Neural cell (in vitro differentiated cells): ENCODE measurements around the gene CYP21A2.

Source experiments
- CTCF ChIP-seq: fragments of 450-650 bp; IDR thresholded peaks from 2 replicates; pipeline ENCODE4 v1.5.1; 2014; ENCODE audit warnings: antibody characterized with exemption, mild to moderate bottlenecking, moderate library complexity; ENCODE audit not compliant: poor library complexity, severe bottlenecking
- EP300 ChIP-seq: fragments of 450-650 bp; conservative IDR thresholded peaks from 2 replicates; pipeline ENCODE4 v1.6.1; 2014; ENCODE audit warnings: antibody characterized with exemption, mild to moderate bottlenecking, moderate library complexity; ENCODE audit not compliant: poor library complexity, severe bottlenecking
- EZH2 ChIP-seq: fragments of 200-600, 300-800 bp; shearing (Covaris generic), sonication (generic); IDR thresholded peaks from 2 replicates; pipeline ENCODE4 v1.6.1; 2014; ENCODE audit warnings: antibody characterized with exemption, low read length, borderline replicate concordance, mild to moderate bottlenecking; ENCODE audit not compliant: insufficient read depth, poor library complexity, severe bottlenecking
- REST ChIP-seq: IDR thresholded peaks from 2 replicates; pipeline ENCODE4 v1.6.1; 2012; ENCODE audit warnings: borderline replicate concordance

DNA sequence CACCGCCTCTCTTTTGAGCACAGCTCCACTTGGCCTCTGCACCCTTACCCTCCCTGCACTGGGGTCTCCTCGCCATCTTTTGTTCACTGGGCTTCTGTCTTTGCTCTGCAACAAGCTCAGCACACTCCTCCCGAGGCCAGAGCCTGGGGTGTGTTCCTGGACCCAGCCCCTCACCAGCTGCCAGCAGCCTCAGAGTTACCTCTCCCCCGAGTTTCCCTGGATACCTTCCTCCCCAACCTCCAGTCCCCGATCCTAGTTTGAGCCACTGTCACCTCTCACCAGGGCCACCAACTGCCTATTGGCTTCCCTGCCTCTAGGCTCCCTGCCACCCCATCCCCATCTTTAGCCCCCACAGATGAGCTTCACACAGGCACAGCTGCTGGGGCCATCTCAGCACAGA lies 12.3 kb downstream of the CYP21A2 start:
- TF ChIP-seq EZH2 (no peak), EP300 (no peak), CTCF (no peak), REST (no peak)
